ENCODE results near the gene IGFBPL1. TPM values are rescaled to one million over a fixed set of nuclear protein-coding genes. Genes with fewer than 3 reads are reported as not detected.

IGFBPL1 gene
- total and polyA plus RNA-seq, 2 of the 13 experiments (the other 11 are each of a cell fraction or from before 2014, with no cell fraction given) = 0.24 TPM; not detected in 1

DNA sequence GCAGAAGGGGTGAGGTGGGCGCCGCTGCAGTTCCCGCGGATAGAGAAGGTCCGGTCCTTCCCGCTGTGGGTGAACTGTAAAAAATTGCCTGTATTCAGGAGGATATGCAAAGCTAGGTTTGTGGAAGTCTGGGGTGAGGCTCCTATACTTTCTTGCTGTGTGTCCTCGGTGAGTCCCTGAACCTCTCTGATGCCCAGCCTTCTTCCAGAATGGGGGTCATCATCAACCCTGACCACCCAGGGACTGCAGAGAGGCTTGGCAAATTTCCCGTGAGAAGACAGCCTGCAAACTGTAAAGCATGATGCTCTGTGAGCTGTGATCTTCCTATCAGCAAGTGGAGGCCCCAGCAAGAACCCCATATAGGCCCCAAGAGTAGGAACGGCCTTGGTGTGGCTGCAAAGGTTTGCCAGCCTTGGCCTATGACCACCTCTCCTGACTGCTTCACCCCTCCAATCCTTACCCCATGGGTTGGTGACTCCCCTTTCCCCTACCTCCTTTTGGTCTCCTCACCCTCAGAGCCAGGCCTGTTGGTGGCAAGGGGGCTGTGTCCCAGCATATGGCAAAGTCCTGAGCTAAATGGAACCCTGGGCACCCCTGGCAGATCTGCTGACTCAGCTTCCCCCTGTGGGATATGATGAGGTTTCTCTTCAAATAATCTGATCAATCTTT is 31.0 kb downstream of the IGFBPL1 start (continued):
- TF ChIP-seq ZNF256 (CRISPR knock-in tag; conservative IDR thresholded peaks at IDR 0.05) = no peak
- TF ChIP-seq, protein P1, sequence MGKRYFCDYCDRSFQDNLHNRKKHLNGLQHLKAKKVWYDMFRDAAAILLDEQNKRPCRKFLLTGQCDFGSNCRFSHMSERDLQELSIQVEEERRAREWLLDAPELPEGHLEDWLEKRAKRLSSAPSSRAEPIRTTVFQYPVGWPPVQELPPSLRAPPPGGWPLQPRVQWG (CRISPR knock-in tag; IDR thresholded peaks at IDR 0.05; ENCODE audit: borderline replicate concordance, low read depth) = no peak
- TF ChIP-seq ZBTB20 (CRISPR knock-in tag; IDR thresholded peaks at IDR 0.05; ENCODE audit: borderline replicate concordance, low read depth) = no peak
- no peak for TF ChIP-seq NBN (conservative IDR thresholded peaks at IDR 0.05)
- peak; percentile 12 for TF ChIP-seq ZEB1 (IDR thresholded peaks at IDR 0.05; ENCODE audit: insufficient replicate concordance, low read depth)
- no peak for TF ChIP-seq HHEX (CRISPR knock-in tag; IDR thresholded peaks at IDR 0.05)
- TF ChIP-seq ZSCAN9 (CRISPR knock-in tag; IDR thresholded peaks at IDR 0.05; ENCODE audit: borderline replicate concordance) = no peak
- no peak for TF ChIP-seq SYNCRIP (IDR thresholded peaks at IDR 0.05; ENCODE audit: insufficient read depth, low read depth, low read length)
- no peak for TF ChIP-seq HOXA3 (CRISPR knock-in tag; IDR thresholded peaks at IDR 0.05)
- TF ChIP-seq RFX5 (IDR thresholded peaks at IDR 0.05; ENCODE audit: low read depth, low read length) = no peak
- peak; percentile 68; the same call in 1 of the 2 replicates for TF ChIP-seq MAFG (CRISPR knock-in tag; IDR thresholded peaks at IDR 0.05)
- TF ChIP-seq GABPA (IDR thresholded peaks at IDR 0.05; ENCODE audit: low read depth, low read length) = no peak
- TF ChIP-seq GABPA (CRISPR knock-in tag; IDR thresholded peaks at IDR 0.05; ENCODE audit: low read depth) = no peak
- no peak for TF ChIP-seq ZNF432 (CRISPR knock-in tag; IDR thresholded peaks at IDR 0.05; ENCODE audit: borderline replicate concordance)
- TF ChIP-seq CHD2 (IDR thresholded peaks at IDR 0.05; ENCODE audit: low read depth, low read length) = no peak
- no peak for TF ChIP-seq DNMT3B (CRISPR knock-in tag; conservative IDR thresholded peaks at IDR 0.05)
- TF ChIP-seq, protein P2, sequence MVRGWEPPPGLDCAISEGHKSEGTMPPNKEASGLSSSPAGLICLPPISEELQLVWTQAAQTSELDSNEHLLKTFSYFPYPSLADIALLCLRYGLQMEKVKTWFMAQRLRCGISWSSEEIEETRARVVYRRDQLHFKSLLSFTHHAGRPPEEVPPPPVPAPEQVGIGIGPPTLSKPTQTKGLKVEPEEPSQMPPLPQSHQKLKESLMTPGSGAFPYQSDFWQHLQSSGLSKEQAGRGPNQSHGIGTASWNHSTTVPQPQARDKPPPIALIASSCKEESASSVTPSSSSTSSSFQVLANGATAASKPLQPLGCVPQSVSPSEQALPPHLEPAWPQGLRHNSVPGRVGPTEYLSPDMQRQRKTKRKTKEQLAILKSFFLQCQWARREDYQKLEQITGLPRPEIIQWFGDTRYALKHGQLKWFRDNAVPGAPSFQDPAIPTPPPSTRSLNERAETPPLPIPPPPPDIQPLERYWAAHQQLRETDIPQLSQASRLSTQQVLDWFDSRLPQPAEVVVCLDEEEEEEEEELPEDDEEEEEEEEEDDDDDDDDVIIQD (CRISPR knock-in tag; IDR thresholded peaks at IDR 0.05; ENCODE audit: low read depth) = no peak
- no peak for TF ChIP-seq ZNF615 (CRISPR knock-in tag; IDR thresholded peaks at IDR 0.05; ENCODE audit: borderline replicate concordance)
- TF ChIP-seq, protein P3, sequence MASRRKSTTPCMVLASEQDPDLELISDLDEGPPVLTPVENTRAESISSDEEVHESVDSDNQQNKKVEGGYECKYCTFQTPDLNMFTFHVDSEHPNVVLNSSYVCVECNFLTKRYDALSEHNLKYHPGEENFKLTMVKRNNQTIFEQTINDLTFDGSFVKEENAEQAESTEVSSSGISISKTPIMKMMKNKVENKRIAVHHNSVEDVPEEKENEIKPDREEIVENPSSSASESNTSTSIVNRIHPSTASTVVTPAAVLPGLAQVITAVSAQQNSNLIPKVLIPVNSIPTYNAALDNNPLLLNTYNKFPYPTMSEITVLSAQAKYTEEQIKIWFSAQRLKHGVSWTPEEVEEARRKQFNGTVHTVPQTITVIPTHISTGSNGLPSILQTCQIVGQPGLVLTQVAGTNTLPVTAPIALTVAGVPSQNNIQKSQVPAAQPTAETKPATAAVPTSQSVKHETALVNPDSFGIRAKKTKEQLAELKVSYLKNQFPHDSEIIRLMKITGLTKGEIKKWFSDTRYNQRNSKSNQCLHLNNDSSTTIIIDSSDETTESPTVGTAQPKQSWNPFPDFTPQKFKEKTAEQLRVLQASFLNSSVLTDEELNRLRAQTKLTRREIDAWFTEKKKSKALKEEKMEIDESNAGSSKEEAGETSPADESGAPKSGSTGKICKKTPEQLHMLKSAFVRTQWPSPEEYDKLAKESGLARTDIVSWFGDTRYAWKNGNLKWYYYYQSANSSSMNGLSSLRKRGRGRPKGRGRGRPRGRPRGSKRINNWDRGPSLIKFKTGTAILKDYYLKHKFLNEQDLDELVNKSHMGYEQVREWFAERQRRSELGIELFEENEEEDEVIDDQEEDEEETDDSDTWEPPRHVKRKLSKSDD (CRISPR knock-in tag; IDR thresholded peaks at IDR 0.05; ENCODE audit: low read depth) = no peak
- no peak for TF ChIP-seq DMAP1 (CRISPR knock-in tag; IDR thresholded peaks at IDR 0.05)
- no peak for TF ChIP-seq ZNF232 (CRISPR knock-in tag; IDR thresholded peaks at IDR 0.05; ENCODE audit: borderline replicate concordance)
- TF ChIP-seq ZSCAN30 (CRISPR knock-in tag; IDR thresholded peaks at IDR 0.05) = no peak
- TF ChIP-seq REL (CRISPR knock-in tag; conservative IDR thresholded peaks at IDR 0.05) = 0 out of 2 replicates have a peak, but pooled peaks have one; percentile 7
- TF ChIP-seq ZNF235 (CRISPR knock-in tag; IDR thresholded peaks at IDR 0.05; ENCODE audit: borderline replicate concordance) = no peak
- TF ChIP-seq POLR2A (IDR thresholded peaks at IDR 0.05; ENCODE audit: insufficient read depth in 1 of 2, low read depth in 2 of 2, low read length in 2 of 2) = peak in 1 of 2 experiments; percentile 37; a peak in 2 of 4 replicates
- TF ChIP-seq MAFF (IDR thresholded peaks at IDR 0.05; ENCODE audit: low read depth, low read length) = peak; percentile 95

Data from HepG2 (cell line).